Hematopoietic multipotent progenitor cell (in vitro differentiated cells): ENCODE measurements around the gene KATNB1. TPM values are rescaled to one million over a fixed set of nuclear protein-coding genes. Genes with fewer than 3 reads are reported as not detected.
"Not testable (repeated sequence)": the region's sequence is repeated elsewhere in the genome, so short reads cannot be mapped to it uniquely, and the experiment has no call there.

ENCODE experiments used
- DNase-seq, 3 donors: peaks; one replicate each; pipeline ENCODE4 v3.0.0-alpha.2; 2011 to 2015; ENCODE audit warnings: low read depth in 2 of 3, low spot score in 2 of 3
- total RNA-seq: library from RNA; depleted of rRNA; stranded (reverse); fragments of >200 nt; gene quantifications from one replicate; pipeline ENCODE4 v1.2.3, GENCODE V29; 2012

The KATNB1 gene
- total RNA-seq, 1 donor = 103 TPM

- DNase-seq = no peak
Measured at GRCh38 chr16:57741660-57742191, 6.2 kb downstream of the KATNB1 start.

GRCh38 chr16:57742543-57742942 lies 7.0 kb downstream of the KATNB1 start:
- DNase-seq = no peak

GRCh38 chr16:57743458-57743857 lies 7.9 kb downstream of the KATNB1 start:
- DNase-seq = no peak

- no peak for DNase-seq
Measured at GRCh38 chr16:57743886-57744641, 8.5 kb downstream of the KATNB1 start.

- no peak for DNase-seq
Measured at GRCh38 chr16:57744642-57744903, 9.0 kb downstream of the KATNB1 start.

- no peak for DNase-seq
Measured at GRCh38 chr16:57745768-57746167, 10.2 kb downstream of the KATNB1 start.

- DNase-seq = not testable (repeated sequence)
Measured at GRCh38 chr16:57746316-57746715, 10.7 kb downstream of the KATNB1 start.

- DNase-seq = no peak
Measured at GRCh38 chr16:57747091-57747490, 11.5 kb downstream of the KATNB1 start.

- no peak for DNase-seq
Measured at GRCh38 chr16:57747496-57747895, 11.9 kb downstream of the KATNB1 start.

GRCh38 chr16:57747996-57748395 lies 12.4 kb downstream of the KATNB1 start:
- no peak for DNase-seq

- DNase-seq = no peak
Measured at GRCh38 chr16:57748596-57748995, 13.0 kb downstream of the KATNB1 start.

- no peak for DNase-seq
Measured at GRCh38 chr16:57749101-57749692, 13.6 kb downstream of the KATNB1 start.

- DNase-seq = no peak
Measured at GRCh38 chr16:57749856-57750452, 14.4 kb downstream of the KATNB1 start.

GRCh38 chr16:57750796-57751538 lies 15.4 kb downstream of the KATNB1 start:
- DNase-seq = no peak

- no peak for DNase-seq
Measured at GRCh38 chr16:57751539-57752202, 16.1 kb downstream of the KATNB1 start.

- DNase-seq = no peak
Measured at GRCh38 chr16:57752203-57752580, 16.6 kb downstream of the KATNB1 start.

- no peak for DNase-seq
Measured at GRCh38 chr16:57752581-57753447, 17.2 kb downstream of the KATNB1 start.

GRCh38 chr16:57753448-57754353 lies 18.1 kb downstream of the KATNB1 start:
- no peak for DNase-seq
